DMS153 treated with DMSO at 0.1 percent for 48 hours (cell line): Measurements from ENCODE around the gene SPAG16.

Experiments
- DNase-seq: peaks from one replicate; lab custom pipeline; 2025; ENCODE audit not compliant: unreplicated experiment; lab: John Stamatoyannopoulos, UW

The SPAG16 gene

GRCh38 chr2:214451516-214452275 lies 1167.4 kb downstream of the SPAG16 start:
- DNase-seq = no peak
